Measurements from ENCODE around the gene RNASEH2A. TPM values are rescaled to one million over a fixed set of nuclear protein-coding genes. Genes with fewer than 3 reads are reported as not detected.

RNASEH2A gene
- total and polyA plus RNA-seq, 2 of the 13 experiments (the other 11 are each of a cell fraction or from before 2014, with no cell fraction given) = 25.1 to 35.8 TPM

DNA sequence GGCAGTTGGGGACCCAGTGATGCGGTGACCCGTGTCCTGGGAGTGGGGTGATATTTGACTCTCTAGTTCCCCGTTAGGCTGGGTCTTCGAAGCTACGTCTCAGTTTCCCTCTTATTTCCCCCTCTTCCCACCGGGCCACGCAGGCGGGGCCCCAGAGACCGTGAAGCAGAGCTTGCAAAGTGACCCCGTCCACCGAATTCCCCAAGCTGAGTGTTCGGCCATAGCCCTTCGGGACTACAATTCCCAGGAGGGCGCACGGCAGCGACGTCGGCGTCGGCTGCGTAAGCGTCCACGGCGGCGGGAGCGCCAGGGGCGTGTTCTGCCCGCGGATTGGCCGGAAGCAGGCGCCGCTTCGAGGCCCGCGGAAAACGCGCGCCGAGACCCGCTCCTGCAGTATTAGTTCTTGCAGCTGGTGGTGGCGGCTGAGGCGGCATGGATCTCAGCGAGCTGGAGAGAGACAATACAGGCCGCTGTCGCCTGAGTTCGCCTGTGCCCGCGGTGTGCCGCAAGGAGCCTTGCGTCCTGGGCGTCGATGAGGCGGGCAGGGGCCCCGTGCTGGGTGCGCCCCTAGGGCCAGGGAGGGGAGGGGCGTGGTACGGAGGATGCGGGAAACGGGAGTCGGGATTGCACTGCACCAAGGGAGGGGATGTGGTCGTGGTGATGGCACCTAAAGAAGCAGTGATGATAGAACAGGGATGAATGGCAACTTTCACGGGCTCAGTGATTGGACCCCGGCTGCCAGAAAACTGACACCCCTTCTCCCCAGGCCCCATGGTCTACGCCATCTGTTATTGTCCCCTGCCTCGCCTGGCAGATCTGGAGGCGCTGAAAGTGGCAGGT, at the start of gene RNASEH2A (continued):
- TF ChIP-seq, protein P1, sequence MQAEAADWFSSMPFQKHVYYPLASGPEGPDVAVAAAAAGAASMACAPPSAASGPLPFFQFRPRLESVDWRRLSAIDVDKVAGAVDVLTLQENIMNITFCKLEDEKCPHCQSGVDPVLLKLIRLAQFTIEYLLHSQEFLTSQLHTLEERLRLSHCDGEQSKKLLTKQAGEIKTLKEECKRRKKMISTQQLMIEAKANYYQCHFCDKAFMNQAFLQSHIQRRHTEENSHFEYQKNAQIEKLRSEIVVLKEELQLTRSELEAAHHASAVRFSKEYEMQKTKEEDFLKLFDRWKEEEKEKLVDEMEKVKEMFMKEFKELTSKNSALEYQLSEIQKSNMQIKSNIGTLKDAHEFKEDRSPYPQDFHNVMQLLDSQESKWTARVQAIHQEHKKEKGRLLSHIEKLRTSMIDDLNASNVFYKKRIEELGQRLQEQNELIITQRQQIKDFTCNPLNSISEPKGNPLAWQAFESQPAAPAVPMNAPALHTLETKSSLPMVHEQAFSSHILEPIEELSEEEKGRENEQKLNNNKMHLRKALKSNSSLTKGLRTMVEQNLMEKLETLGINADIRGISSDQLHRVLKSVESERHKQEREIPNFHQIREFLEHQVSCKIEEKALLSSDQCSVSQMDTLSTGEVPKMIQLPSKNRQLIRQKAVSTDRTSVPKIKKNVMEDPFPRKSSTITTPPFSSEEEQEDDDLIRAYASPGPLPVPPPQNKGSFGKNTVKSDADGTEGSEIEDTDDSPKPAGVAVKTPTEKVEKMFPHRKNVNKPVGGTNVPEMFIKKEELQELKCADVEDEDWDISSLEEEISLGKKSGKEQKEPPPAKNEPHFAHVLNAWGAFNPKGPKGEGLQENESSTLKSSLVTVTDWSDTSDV (CRISPR knock-in tag; IDR thresholded peaks at IDR 0.05) = 0 out of 2 replicates have a peak, but pooled peaks have one; percentile 24
- TF ChIP-seq PHF21A (CRISPR knock-in tag; IDR thresholded peaks at IDR 0.05) (0 out of 2 replicates have a peak, but pooled peaks have one; percentile 14), FOXA1 (IDR thresholded peaks at IDR 0.05) (no peak), FOXA1 (CRISPR knock-in tag; IDR thresholded peaks at IDR 0.05) (no peak), KDM3A (CRISPR knock-in tag; IDR thresholded peaks at IDR 0.05; ENCODE audit: low read depth) (peak; percentile 60; the same call in 1 of the 2 replicates), ZNF263 (CRISPR knock-in tag; IDR thresholded peaks at IDR 0.05) (peak; percentile 36; the same call in 1 of the 2 replicates), SATB2 (CRISPR knock-in tag; IDR thresholded peaks at IDR 0.05) (peak; percentile 83; the same call in 1 of the 2 replicates), ZBTB7B (CRISPR knock-in tag; IDR thresholded peaks at IDR 0.05) (no peak; the same call in 1 of the 2 replicates), NAIF1 (CRISPR knock-in tag; IDR thresholded peaks at IDR 0.05; ENCODE audit: borderline replicate concordance) (peak; percentile 85; the same call in 1 of the 2 replicates), NFKBIZ (CRISPR knock-in tag; IDR thresholded peaks at IDR 0.05) (no peak)
- TF ChIP-seq, protein P2, sequence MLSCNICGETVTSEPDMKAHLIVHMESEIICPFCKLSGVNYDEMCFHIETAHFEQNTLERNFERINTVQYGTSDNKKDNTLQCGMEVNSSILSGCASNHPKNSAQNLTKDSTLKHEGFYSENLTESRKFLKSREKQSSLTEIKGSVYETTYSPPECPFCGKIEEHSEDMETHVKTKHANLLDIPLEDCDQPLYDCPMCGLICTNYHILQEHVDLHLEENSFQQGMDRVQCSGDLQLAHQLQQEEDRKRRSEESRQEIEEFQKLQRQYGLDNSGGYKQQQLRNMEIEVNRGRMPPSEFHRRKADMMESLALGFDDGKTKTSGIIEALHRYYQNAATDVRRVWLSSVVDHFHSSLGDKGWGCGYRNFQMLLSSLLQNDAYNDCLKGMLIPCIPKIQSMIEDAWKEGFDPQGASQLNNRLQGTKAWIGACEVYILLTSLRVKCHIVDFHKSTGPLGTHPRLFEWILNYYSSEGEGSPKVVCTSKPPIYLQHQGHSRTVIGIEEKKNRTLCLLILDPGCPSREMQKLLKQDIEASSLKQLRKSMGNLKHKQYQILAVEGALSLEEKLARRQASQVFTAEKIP (CRISPR knock-in tag; IDR thresholded peaks at IDR 0.05; ENCODE audit: borderline replicate concordance) = no peak
- TF ChIP-seq, protein P3, sequence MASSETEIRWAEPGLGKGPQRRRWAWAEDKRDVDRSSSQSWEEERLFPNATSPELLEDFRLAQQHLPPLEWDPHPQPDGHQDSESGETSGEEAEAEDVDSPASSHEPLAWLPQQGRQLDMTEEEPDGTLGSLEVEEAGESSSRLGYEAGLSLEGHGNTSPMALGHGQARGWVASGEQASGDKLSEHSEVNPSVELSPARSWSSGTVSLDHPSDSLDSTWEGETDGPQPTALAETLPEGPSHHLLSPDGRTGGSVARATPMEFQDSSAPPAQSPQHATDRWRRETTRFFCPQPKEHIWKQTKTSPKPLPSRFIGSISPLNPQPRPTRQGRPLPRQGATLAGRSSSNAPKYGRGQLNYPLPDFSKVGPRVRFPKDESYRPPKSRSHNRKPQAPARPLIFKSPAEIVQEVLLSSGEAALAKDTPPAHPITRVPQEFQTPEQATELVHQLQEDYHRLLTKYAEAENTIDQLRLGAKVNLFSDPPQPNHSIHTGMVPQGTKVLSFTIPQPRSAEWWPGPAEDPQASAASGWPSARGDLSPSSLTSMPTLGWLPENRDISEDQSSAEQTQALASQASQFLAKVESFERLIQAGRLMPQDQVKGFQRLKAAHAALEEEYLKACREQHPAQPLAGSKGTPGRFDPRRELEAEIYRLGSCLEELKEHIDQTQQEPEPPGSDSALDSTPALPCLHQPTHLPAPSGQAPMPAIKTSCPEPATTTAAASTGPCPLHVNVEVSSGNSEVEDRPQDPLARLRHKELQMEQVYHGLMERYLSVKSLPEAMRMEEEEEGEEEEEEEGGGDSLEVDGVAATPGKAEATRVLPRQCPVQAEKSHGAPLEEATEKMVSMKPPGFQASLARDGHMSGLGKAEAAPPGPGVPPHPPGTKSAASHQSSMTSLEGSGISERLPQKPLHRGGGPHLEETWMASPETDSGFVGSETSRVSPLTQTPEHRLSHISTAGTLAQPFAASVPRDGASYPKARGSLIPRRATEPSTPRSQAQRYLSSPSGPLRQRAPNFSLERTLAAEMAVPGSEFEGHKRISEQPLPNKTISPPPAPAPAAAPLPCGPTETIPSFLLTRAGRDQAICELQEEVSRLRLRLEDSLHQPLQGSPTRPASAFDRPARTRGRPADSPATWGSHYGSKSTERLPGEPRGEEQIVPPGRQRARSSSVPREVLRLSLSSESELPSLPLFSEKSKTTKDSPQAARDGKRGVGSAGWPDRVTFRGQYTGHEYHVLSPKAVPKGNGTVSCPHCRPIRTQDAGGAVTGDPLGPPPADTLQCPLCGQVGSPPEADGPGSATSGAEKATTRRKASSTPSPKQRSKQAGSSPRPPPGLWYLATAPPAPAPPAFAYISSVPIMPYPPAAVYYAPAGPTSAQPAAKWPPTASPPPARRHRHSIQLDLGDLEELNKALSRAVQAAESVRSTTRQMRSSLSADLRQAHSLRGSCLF (CRISPR knock-in tag; IDR thresholded peaks at IDR 0.05; ENCODE audit: borderline replicate concordance) = peak; percentile 81; the same call in 1 of the 2 replicates
- TF ChIP-seq, protein P4, sequence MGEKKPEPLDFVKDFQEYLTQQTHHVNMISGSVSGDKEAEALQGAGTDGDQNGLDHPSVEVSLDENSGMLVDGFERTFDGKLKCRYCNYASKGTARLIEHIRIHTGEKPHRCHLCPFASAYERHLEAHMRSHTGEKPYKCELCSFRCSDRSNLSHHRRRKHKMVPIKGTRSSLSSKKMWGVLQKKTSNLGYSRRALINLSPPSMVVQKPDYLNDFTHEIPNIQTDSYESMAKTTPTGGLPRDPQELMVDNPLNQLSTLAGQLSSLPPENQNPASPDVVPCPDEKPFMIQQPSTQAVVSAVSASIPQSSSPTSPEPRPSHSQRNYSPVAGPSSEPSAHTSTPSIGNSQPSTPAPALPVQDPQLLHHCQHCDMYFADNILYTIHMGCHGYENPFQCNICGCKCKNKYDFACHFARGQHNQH (CRISPR knock-in tag; IDR thresholded peaks at IDR 0.05) = peak; percentile 41; the same call in 1 of the 2 replicates
- TF ChIP-seq, protein P5, sequence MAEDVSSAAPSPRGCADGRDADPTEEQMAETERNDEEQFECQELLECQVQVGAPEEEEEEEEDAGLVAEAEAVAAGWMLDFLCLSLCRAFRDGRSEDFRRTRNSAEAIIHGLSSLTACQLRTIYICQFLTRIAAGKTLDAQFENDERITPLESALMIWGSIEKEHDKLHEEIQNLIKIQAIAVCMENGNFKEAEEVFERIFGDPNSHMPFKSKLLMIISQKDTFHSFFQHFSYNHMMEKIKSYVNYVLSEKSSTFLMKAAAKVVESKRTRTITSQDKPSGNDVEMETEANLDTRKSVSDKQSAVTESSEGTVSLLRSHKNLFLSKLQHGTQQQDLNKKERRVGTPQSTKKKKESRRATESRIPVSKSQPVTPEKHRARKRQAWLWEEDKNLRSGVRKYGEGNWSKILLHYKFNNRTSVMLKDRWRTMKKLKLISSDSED (CRISPR knock-in tag; IDR thresholded peaks at IDR 0.05) = no peak
- TF ChIP-seq, protein P6, sequence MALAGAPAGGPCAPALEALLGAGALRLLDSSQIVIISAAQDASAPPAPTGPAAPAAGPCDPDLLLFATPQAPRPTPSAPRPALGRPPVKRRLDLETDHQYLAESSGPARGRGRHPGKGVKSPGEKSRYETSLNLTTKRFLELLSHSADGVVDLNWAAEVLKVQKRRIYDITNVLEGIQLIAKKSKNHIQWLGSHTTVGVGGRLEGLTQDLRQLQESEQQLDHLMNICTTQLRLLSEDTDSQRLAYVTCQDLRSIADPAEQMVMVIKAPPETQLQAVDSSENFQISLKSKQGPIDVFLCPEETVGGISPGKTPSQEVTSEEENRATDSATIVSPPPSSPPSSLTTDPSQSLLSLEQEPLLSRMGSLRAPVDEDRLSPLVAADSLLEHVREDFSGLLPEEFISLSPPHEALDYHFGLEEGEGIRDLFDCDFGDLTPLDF (CRISPR knock-in tag; IDR thresholded peaks at IDR 0.05) = peak; percentile 98
